Esophagus squamous epithelium (tissue), 5 donors: ENCODE results near the gene FAM47E. TPM values are rescaled to one million over a fixed set of nuclear protein-coding genes. Genes with fewer than 3 reads are reported as not detected.

Experiments used
- DNase-seq: peaks from one replicate; lab custom pipeline; 2025; lab: John Stamatoyannopoulos, UW
- H3K27ac ChIP-seq, 4 donors: fragments of 200-600 bp; sonication (generic); one replicate each; pipeline ENCODE4 v1.5.1; 2016 to 2019; ENCODE audit warnings: mild to moderate bottlenecking in 1 of 4
- H3K27me3 ChIP-seq, 4 donors: fragments of 200-600 bp; sonication (generic); 1 replicate in 3 of 4; 2 replicates in 1 of 4; pipeline versions ENCODE4 v1.5.1 to v1.6.0; 2017 to 2021; ENCODE audit warnings: antibody characterized with exemption in 1 of 4
- H3K36me3 ChIP-seq, 3 donors: fragments of 200-600 bp; sonication (generic); one replicate each; pipeline ENCODE4 v1.5.1; 2016 to 2019
- H3K4me1 ChIP-seq, 3 donors: fragments of 200-600 bp; sonication (generic); one replicate each; pipeline ENCODE4 v1.5.1; 2017 to 2019
- H3K4me3 ChIP-seq, 4 donors: fragments of 200-600 bp; sonication (generic); 1 replicate in 3 of 4; 2 replicates in 1 of 4; pipeline ENCODE4 v1.5.1; 2016 to 2019; ENCODE audit warnings: mild to moderate bottlenecking in 2 of 4, moderate library complexity in 1 of 4
- H3K9me3 ChIP-seq, 3 donors: fragments of 200-600 bp; sonication (generic); one replicate each; pipeline ENCODE4 v1.5.1; 2016 to 2019
- CTCF ChIP-seq, 6 experiments: fragments of 450-650 bp in 4 of 6; fragments of 200-600 bp in 2 of 6; sonication (generic) in 2 of 6; IDR thresholded peaks; one replicate each; pipeline ENCODE4 v1.5.1; 2016 to 2019; ENCODE audit warnings: antibody characterized with exemption in 6 of 6, mild to moderate bottlenecking in 4 of 6, moderate library complexity in 4 of 6
- POLR2A ChIP-seq, 4 donors: fragments of 450-650 bp; IDR thresholded peaks; one replicate each; pipeline ENCODE4 v1.6.1; 2017; ENCODE audit warnings: antibody characterized with exemption in 4 of 4, mild to moderate bottlenecking in 4 of 4, moderate library complexity in 3 of 4
- WGBS, 2 donors: methylation state at CpG; one replicate each; pipeline ENCODE4 v1.1.5; 2018; 5-methylcytosine and 5-hydroxymethylcytosine counted together
- intact Hi-C: fragments of 100-400 bp; cut with DNase I; formaldehyde crosslinking; loops from one replicate; pipeline ENCODE4 v1.15.0; 2022
- total RNA-seq, 4 donors: library from RNA; depleted of rRNA; stranded (reverse); fragments of >200 nt; gene quantifications; one replicate each; pipeline ENCODE4 v1.1.0, GENCODE V29; 2016
- donor health status: DM: yes; HTN: yes; CAD: no.

Gene FAM47E
- total RNA-seq, 4 donors from 2014 or later = 0.44 to 0.76 TPM; not detected in 2

- intact Hi-C loops = no loop called here
- Histone ChIP-seq H3K27me3 (no peaks in the 10 kb centered on the region), H3K9me3 (no peaks in the 10 kb centered on the region), H3K36me3 (no peaks in the 10 kb centered on the region), H3K27ac (peak overlapping the region; percentile 98), H3K4me1 (peaks cover 52 to 92% (median 68%) of the 10 kb centered on the region in 3 donors), H3K4me3 (no peak overlapping the region)
- WGBS, 2 donors = 75 to 78% methylated on average over 3 of the region's 3 CpGs
- no peak for DNase-seq
- TF ChIP-seq CTCF (IDR thresholded peaks at IDR 0.05) = no peak
These were observed 36.4 kb upstream of the FAM47E start for GRCh38 chr4:76215077-76215476.

- Histone ChIP-seq H3K27me3 (no peaks in the 10 kb centered on the region), H3K9me3 (no peaks in the 10 kb centered on the region), H3K4me1 (peaks cover 38 to 81% (median 53%) of the 10 kb centered on the region in 3 donors), H3K4me3 (no peak overlapping the region), H3K36me3 (no peaks in the 10 kb centered on the region), H3K27ac (peak overlapping the region in 1 of 4 donors; percentile 10)
- intact Hi-C loops = no loop called here
- TF ChIP-seq CTCF (IDR thresholded peaks at IDR 0.05) (no peak), POLR2A (IDR thresholded peaks at IDR 0.05) (no peak)
- DNase-seq = no peak
- 72 to 89% methylated on average over 2 of the region's 2 CpGs for WGBS, 2 donors
These were observed 35.0 kb upstream of the FAM47E start for GRCh38 chr4:76216524-76216923.

- H3K27ac ChIP-seq = peak overlapping the region in 2 of 4 donors; percentile 6 to 10
- H3K27me3 ChIP-seq = no peaks in the 10 kb centered on the region
- no peaks in the 10 kb centered on the region for H3K9me3 ChIP-seq
- peaks cover 36 to 74% (median 46%) of the 10 kb centered on the region in 3 donors for H3K4me1 ChIP-seq
- no peak overlapping the region for H3K4me3 ChIP-seq
- no peaks in the 10 kb centered on the region for H3K36me3 ChIP-seq
- no peak for DNase-seq
- intact Hi-C loops = no loop called here
- WGBS, 2 donors = 64 to 67% methylated on average over 5 to 6 of the region's 6 CpGs
- no peak for TF ChIP-seq POLR2A (IDR thresholded peaks at IDR 0.05)
- no peak for TF ChIP-seq CTCF (IDR thresholded peaks at IDR 0.05)
These were observed 34.3 kb upstream of the FAM47E start for GRCh38 chr4:76216975-76217814.

- TF ChIP-seq CTCF (IDR thresholded peaks at IDR 0.05) = no peak
- no peak for TF ChIP-seq POLR2A (IDR thresholded peaks at IDR 0.05)
- DNase-seq = no peak
- H3K9me3 ChIP-seq = no peaks in the 10 kb centered on the region
- no peaks in the 10 kb centered on the region for H3K27me3 ChIP-seq
- no peak overlapping the region for H3K4me3 ChIP-seq
- peaks cover 32 to 59% (median 39%) of the 10 kb centered on the region in 3 donors for H3K4me1 ChIP-seq
- intact Hi-C loops = no loop called here
- H3K36me3 ChIP-seq = no peaks in the 10 kb centered on the region
- peak overlapping the region; percentile 22 to 55 (median 28) for H3K27ac ChIP-seq
- 39 to 46% methylated on average over 7 of the region's 7 CpGs for WGBS, 2 donors
These were observed 32.0 kb upstream of the FAM47E start for GRCh38 chr4:76219299-76220055.

GRCh38 chr4:76224171-76224570, 27.4 kb upstream of the FAM47E start:
- 63 to 84% methylated on average over 3 of the region's 3 CpGs for WGBS, 2 donors
- H3K27ac ChIP-seq = no peak overlapping the region
- intact Hi-C loops = no loop called here

More at GRCh38 chr4:76224171-76224570, 27.4 kb upstream of the FAM47E start:
- Histone ChIP-seq H3K9me3 (peaks cover 0 to 12% (median 0%) of the 10 kb centered on the region in 3 donors), H3K4me3 (no peak overlapping the region), H3K36me3 (no peaks in the 10 kb centered on the region), H3K4me1 (peaks cover 4 to 12% (median 6%) of the 10 kb centered on the region in 3 donors), H3K27me3 (no peaks in the 10 kb centered on the region)
- TF ChIP-seq CTCF (IDR thresholded peaks at IDR 0.05) = no peak
- no peak for TF ChIP-seq POLR2A (IDR thresholded peaks at IDR 0.05)
- DNase-seq = no peak
